Measurements from ENCODE around the gene MGLL. TPM values are rescaled to one million over a fixed set of nuclear protein-coding genes. Genes with fewer than 3 reads are reported as not detected.
"Not testable (repeated sequence)": the region's sequence is repeated elsewhere in the genome, so short reads cannot be mapped to it uniquely, and the experiment has no call there.

Gene MGLL
- total RNA-seq, 4 donors from 2014 or later = 26.5 to 50.2 (median 43.8) TPM

DNA sequence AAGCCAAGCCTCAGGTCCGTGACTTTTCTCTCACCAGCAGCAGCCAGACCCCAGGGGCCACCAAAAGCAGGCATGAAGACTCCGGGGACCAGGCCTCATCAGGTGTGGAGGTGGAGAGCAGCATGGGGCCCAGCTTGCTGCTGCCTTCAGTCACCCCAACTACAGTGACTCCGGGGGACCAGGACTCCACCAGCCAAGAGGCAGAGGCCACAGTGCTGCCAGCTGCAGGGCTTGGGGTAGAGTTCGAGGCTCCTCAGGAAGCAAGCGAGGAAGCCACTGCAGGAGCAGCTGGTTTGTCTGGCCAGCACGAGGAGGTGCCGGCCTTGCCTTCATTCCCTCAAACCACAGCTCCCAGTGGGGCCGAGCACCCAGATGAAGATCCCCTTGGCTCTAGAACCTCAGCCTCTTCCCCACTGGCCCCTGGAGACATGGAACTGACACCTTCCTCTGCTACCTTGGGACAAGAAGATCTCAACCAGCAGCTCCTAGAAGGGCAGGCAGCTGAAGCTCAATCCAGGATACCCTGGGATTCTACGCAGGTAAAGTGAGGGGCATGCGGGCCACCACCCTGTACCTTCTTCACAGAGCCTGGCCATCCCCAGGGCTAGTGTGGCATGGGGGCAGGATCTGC, 161.6 kb downstream of the MGLL start:
- no peak for ATAC-seq
- Histone ChIP-seq H3K36me3 (no peaks in the 10 kb centered on the region), H3K4me1 (no peaks in the 10 kb centered on the region), H3K4me3 (no peak overlapping the region), H3K9me3 (no peaks in the 10 kb centered on the region), H3K27ac (no peak overlapping the region), H3K27me3 (no peaks in the 10 kb centered on the region)
- in situ Hi-C loops (cut with MboI; ENCODE audit: low sequenced_read_pairs in 4 of 4) (loop anchor here in 2 of 4 donors (25.0 kb wide), 2 partner anchors 177 to 302 kb away; no protein-coding TSS in a partner anchor), intact Hi-C loops (cut with DNase I; ENCODE audit: low total_unique reads) (no loop called here)
- TF ChIP-seq, protein P1, sequence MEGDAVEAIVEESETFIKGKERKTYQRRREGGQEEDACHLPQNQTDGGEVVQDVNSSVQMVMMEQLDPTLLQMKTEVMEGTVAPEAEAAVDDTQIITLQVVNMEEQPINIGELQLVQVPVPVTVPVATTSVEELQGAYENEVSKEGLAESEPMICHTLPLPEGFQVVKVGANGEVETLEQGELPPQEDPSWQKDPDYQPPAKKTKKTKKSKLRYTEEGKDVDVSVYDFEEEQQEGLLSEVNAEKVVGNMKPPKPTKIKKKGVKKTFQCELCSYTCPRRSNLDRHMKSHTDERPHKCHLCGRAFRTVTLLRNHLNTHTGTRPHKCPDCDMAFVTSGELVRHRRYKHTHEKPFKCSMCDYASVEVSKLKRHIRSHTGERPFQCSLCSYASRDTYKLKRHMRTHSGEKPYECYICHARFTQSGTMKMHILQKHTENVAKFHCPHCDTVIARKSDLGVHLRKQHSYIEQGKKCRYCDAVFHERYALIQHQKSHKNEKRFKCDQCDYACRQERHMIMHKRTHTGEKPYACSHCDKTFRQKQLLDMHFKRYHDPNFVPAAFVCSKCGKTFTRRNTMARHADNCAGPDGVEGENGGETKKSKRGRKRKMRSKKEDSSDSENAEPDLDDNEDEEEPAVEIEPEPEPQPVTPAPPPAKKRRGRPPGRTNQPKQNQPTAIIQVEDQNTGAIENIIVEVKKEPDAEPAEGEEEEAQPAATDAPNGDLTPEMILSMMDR (IDR thresholded peaks at IDR 0.05 in 4 of 5, conservative IDR thresholded peaks at IDR 0.05 in 1 of 5) = no peak
- TF ChIP-seq POLR2A (IDR thresholded peaks at IDR 0.05) = no peak
- DNase-seq = no peak

DNA sequence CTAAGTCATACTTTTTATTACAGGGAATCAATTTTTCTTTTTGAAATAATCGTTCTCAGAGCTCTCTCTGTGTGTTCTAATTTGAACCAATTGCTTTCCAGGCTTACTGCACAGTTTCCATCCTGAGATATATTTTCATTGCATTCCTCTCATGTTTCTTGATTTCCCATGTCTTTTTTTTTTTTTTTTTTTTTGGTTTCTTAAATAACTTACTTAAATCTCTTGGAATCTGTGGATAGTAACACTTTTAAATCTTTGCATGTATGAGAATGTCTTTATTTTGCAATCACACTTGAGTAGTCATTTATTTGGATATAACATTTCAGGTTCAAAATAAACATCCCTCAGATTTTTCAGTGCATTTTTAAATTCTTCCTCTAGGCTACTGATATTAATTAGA, 164.1 kb downstream of the MGLL start:
- intact Hi-C loops (cut with DNase I; ENCODE audit: low total_unique reads) = no loop called here
- in situ Hi-C loops (cut with MboI; ENCODE audit: low sequenced_read_pairs in 4 of 4) = loop anchor here (10.0 to 25.0 kb wide), 4 partner anchors 177 to 307 kb away; no protein-coding TSS in a partner anchor

DNA sequence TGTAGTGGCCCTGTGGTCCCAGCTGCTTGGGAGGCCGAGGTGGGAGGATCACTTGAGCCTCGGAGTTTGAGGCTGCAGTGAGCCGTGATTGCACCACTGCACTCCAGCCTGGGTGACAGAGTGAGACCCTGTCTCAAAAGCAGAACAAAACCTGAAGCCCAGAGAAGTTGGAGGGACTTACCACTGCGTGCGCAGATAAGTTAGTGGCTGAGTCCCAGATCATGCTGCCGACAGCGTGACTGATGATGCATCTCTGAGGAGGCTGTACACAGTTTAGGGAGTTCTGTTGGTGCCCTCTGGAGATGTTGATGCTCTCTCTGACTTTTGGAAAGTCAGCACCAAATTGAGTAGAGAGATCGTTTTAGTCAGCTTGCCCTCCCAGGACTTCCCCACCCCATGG, 165.4 kb downstream of the MGLL start:
- Histone ChIP-seq H3K36me3 (no peaks in the 10 kb centered on the region), H3K9me3 (no peaks in the 10 kb centered on the region), H3K27ac (no peak overlapping the region), H3K4me3 (no peak overlapping the region), H3K4me1 (peaks cover 0 to 5% of the 10 kb centered on the region in 2 donors), H3K27me3 (no peaks in the 10 kb centered on the region)
- ATAC-seq = no peak
- TF ChIP-seq POLR2A (IDR thresholded peaks at IDR 0.05) = no peak
- TF ChIP-seq, protein P1 (IDR thresholded peaks at IDR 0.05 in 4 of 5, conservative IDR thresholded peaks at IDR 0.05 in 1 of 5) = no peak
- intact Hi-C loops (cut with DNase I; ENCODE audit: low total_unique reads) = no loop called here
- DNase-seq = no peak
- in situ Hi-C loops (cut with MboI; ENCODE audit: low sequenced_read_pairs in 4 of 4) = loop anchor here (10.0 to 25.0 kb wide), 4 partner anchors 178 to 308 kb away; no protein-coding TSS in a partner anchor

More for the DNA sequence above, 164.1 kb downstream of the MGLL start:
- H3K27ac ChIP-seq = no peak overlapping the region
- no peaks in the 10 kb centered on the region for H3K9me3 ChIP-seq
- DNase-seq (no peak), ATAC-seq (no peak)
- H3K4me3 ChIP-seq = no peak overlapping the region
- TF ChIP-seq, protein P1 (IDR thresholded peaks at IDR 0.05 in 4 of 5, conservative IDR thresholded peaks at IDR 0.05 in 1 of 5) = no peak
- TF ChIP-seq POLR2A (IDR thresholded peaks at IDR 0.05) = no peak
- H3K4me1 ChIP-seq = no peaks in the 10 kb centered on the region
- H3K27me3 ChIP-seq = no peaks in the 10 kb centered on the region
- H3K36me3 ChIP-seq = no peaks in the 10 kb centered on the region

DNA sequence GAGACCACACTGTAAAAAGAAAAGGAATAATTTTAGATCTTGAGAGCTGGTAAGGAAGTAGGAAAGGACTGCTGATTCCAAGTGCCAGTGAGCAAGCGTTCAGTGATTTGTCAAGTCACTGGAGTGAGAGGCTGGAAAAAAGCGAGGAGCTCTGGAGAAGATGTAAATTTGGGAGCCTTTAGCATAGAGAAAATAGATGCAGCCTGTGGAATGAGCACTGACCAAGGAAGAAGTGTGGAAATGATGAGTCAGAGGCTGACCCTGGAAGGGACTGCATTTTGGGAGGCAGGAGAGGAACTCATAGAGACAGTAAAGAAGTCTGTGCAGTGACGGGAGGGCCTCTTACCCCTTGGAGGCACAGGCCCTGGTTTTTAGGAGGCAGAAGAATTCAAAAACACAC, 166.7 kb downstream of the MGLL start:
- no peak for TF ChIP-seq POLR2A (IDR thresholded peaks at IDR 0.05)
- TF ChIP-seq, protein P1 (IDR thresholded peaks at IDR 0.05 in 4 of 5, conservative IDR thresholded peaks at IDR 0.05 in 1 of 5) = no peak
- H3K27me3 ChIP-seq = no peaks in the 10 kb centered on the region
- no peaks in the 10 kb centered on the region for H3K36me3 ChIP-seq
- no peaks in the 10 kb centered on the region for H3K9me3 ChIP-seq
- H3K27ac ChIP-seq = peak overlapping the region in 1 of 4 donors; percentile 50
- DNase-seq = no peak
- H3K4me3 ChIP-seq = no peak overlapping the region
- intact Hi-C loops (cut with DNase I; ENCODE audit: low total_unique reads) (no loop called here), in situ Hi-C loops (cut with MboI; ENCODE audit: low sequenced_read_pairs in 4 of 4) (loop anchor here (10.0 to 25.0 kb wide), 4 partner anchors 179 to 309 kb away; no protein-coding TSS in a partner anchor)
- H3K4me1 ChIP-seq = peaks cover 0 to 5% of the 10 kb centered on the region in 2 donors
- no peak for ATAC-seq

DNA sequence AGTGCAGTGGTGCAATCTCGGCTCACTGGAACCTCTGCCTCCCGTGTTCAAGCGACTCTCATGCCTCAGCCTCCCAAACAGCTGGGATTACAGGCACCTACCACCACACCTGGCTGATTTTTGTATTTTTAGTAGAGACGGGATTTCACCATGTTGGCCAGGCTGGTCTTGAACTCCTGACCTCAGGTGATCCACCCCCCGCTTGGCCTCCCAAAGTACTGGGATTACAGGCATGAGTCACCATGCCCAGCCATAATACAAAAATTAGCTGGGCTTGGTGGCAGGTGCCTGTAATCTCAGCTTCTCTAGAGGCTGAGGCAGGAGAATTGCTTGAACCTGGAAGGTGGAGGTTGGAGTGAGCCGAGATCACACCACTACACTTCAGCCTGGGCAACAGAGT, 167.3 kb downstream of the MGLL start:
- DNase-seq; H3K4me1 ChIP-seq; intact Hi-C loops (cut with DNase I; ENCODE audit: low total_unique reads); H3K36me3 ChIP-seq; H3K27me3 ChIP-seq; H3K9me3 ChIP-seq; ATAC-seq; H3K4me3 ChIP-seq: not testable (repeated sequence)
- in situ Hi-C loops (cut with MboI; ENCODE audit: low sequenced_read_pairs in 4 of 4) = loop anchor here (10.0 to 25.0 kb wide), 4 partner anchors 180 to 310 kb away; no protein-coding TSS in a partner anchor
- peak overlapping the region in 1 of 4 donors; percentile 50 for H3K27ac ChIP-seq

All from gastrocnemius medialis (tissue), 4 donors.